GM12878 (cell line): ENCODE measurements around the gene SRBD1.

ENCODE experiments used
- RAD21 ChIP-seq: IDR thresholded peaks from 2 replicates; pipeline ENCODE4 v1.6.1; 2011; ENCODE audit warnings: mild to moderate bottlenecking, low read depth, low read length, moderate library complexity; ENCODE audit not compliant: insufficient read depth
- ZZZ3 ChIP-seq: IDR thresholded peaks from 2 replicates; pipeline ENCODE4 v1.6.1; 2011; ENCODE audit warnings: low read depth; ENCODE audit not compliant: control insufficient read depth, insufficient read length
- TF ChIP-seq, protein P1 (sequence below): IDR thresholded peaks from 2 replicates; pipeline ENCODE4 v1.6.1; 2011; ENCODE audit warnings: borderline replicate concordance, low read depth, mild to moderate bottlenecking, moderate library complexity, mixed read lengths, low read length; ENCODE audit not compliant: insufficient read depth; ENCODE audit errors: extremely low read length

DNA sequence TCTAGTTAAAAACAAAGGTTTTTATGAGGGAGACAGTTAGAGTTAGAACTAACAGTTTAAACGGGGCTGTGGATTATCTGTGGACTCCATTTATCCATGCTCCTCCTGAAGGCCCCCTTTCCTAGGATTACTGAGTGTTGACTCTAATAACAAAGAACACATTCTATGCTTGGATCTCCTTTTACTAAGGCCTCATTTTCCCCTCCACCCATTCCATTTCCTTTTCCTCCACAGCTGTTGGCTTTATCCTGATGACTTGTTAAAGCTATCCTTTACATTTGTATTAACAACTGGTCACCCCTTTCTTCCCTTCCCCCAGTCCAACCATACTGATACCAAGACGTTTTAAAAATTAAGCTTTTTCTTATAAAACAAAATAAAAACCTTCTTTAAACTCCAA is 220.6 kb downstream of the SRBD1 start:
- TF ChIP-seq RAD21 = no peak
- TF ChIP-seq ZZZ3 = no peak
- TF ChIP-seq, protein P1, sequence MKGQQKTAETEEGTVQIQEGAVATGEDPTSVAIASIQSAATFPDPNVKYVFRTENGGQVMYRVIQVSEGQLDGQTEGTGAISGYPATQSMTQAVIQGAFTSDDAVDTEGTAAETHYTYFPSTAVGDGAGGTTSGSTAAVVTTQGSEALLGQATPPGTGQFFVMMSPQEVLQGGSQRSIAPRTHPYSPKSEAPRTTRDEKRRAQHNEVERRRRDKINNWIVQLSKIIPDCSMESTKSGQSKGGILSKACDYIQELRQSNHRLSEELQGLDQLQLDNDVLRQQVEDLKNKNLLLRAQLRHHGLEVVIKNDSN = no peak
